Panc1 (cell line): ENCODE results near the gene HABP2. TPM values are rescaled to one million over a fixed set of nuclear protein-coding genes. Genes with fewer than 3 reads are reported as not detected.

ENCODE experiments used
- ATAC-seq: fragments of 200-7000 bp; cut with Tn5 transposase; 2 replicates; pipeline ENCODE4 v1.9.1; 2020; ENCODE audit warnings: mild to moderate bottlenecking, moderate library complexity
- BruUV-seq: library from RNA; stranded (reverse); fragments of 400-500 nt; replicated peaks from 2 replicates; lab custom pipeline; 2021; lab: Mats Ljungman, UMichigan
- CTCF ChIA-PET: fragments of 300-600 bp; sonication (Branson Sonifier 250); formaldehyde crosslinking; loops from one replicate; lab custom pipeline; 2022; ENCODE audit warnings: antibody characterized with exemption; lab: Charles Lee
- POLR2A ChIA-PET: fragments of 300-600 bp; sonication (Branson Sonifier 250); formaldehyde crosslinking; loops from one replicate; lab custom pipeline; 2022; ENCODE audit warnings: antibody characterized with exemption; lab: Charles Lee
- DNase-seq: peaks from one replicate; pipeline ENCODE4 v3.0.0-alpha.2; 2010; ENCODE audit warnings: low read depth, low spot score
- H3K27ac ChIP-seq: 2 replicates; pipeline ENCODE4 v1.5.1; 2011; ENCODE audit warnings: mild to moderate bottlenecking, low read length, inconsistent platforms
- H3K27me3 ChIP-seq: fragments of 200-500 bp; sonication (Bioruptor generic); 2 replicates; pipeline ENCODE4 v1.6.0; 2014; ENCODE audit warnings: low read length, inconsistent platforms; ENCODE audit not compliant: control insufficient read depth, insufficient read depth
- H3K36me3 ChIP-seq: fragments of 200-500 bp; sonication (Bioruptor generic); 2 replicates; pipeline ENCODE4 v1.5.1; 2014; ENCODE audit warnings: inconsistent platforms, mild to moderate bottlenecking, low read length, moderate library complexity; ENCODE audit not compliant: control insufficient read depth, insufficient read depth
- H3K4me1 ChIP-seq: 2 replicates; pipeline ENCODE4 v1.5.1; 2011; ENCODE audit warnings: inconsistent platforms, mild to moderate bottlenecking, low read length, moderate library complexity; ENCODE audit not compliant: control insufficient read depth, insufficient read depth
- H3K4me3 ChIP-seq, 2 experiments: 2 replicates each; pipeline ENCODE4 v1.5.1; 2011 to 2012; ENCODE audit warnings: low read depth in 2 of 2, low read length in 2 of 2, mild to moderate bottlenecking in 2 of 2, inconsistent platforms in 1 of 2, moderate library complexity in 1 of 2
- H3K9me3 ChIP-seq: fragments of 200-500 bp; sonication (Bioruptor generic); 2 replicates; pipeline ENCODE4 v1.5.1; 2014; ENCODE audit warnings: low read depth, mild to moderate bottlenecking, inconsistent platforms, low read length, moderate library complexity; ENCODE audit not compliant: control insufficient read depth, insufficient read depth
- POLR2AphosphoS5 ChIP-seq: IDR thresholded peaks from 2 replicates; pipeline ENCODE4 v1.6.1; 2012; ENCODE audit warnings: mild to moderate bottlenecking, low read depth, low read length, moderate library complexity
- SIN3A ChIP-seq: IDR thresholded peaks from 2 replicates; pipeline ENCODE4 v1.6.1; 2012; ENCODE audit warnings: low read depth, mild to moderate bottlenecking, low read length, moderate library complexity, borderline replicate concordance; ENCODE audit not compliant: insufficient read depth
- TCF7L2 ChIP-seq: IDR thresholded peaks from 2 replicates; pipeline ENCODE4 v1.6.1; 2011; ENCODE audit warnings: mild to moderate bottlenecking, low read depth, low read length, inconsistent platforms
- in situ Hi-C: cut with HindIII; loops from 2 replicates; pipeline ENCODE4 v1.10.0; 2016; ENCODE audit warnings: low sequenced_read_pairs, low pct_unique_long_range_greater_than_20kb
- intact Hi-C: fragments of 100-400 bp; cut with micrococcal nuclease; formaldehyde crosslinking; loops from one replicate; pipeline ENCODE4 v1.10.0; 2022; ENCODE audit not compliant: unreplicated experiment
- total RNA-seq: library from RNA; stranded (reverse); gene quantifications from one replicate; pipeline ENCODE4 v1.2.1, GENCODE V29; 2021; ENCODE audit not compliant: unreplicated experiment
- TF ChIP-seq, protein P1 (sequence below): fragments of 450-650 bp; IDR thresholded peaks from 2 replicates; pipeline ENCODE4 v1.5.1; 2017; ENCODE audit warnings: mild to moderate bottlenecking
- TF ChIP-seq, protein P2 (sequence below), 2 experiments: IDR thresholded peaks; 2 replicates each; pipeline ENCODE4 v1.6.1; 2011 to 2012; ENCODE audit warnings: low read depth in 2 of 2, control low read depth in 1 of 2, low read length in 1 of 2, mild to moderate bottlenecking in 1 of 2, moderate library complexity in 1 of 2; ENCODE audit not compliant: insufficient read depth in 1 of 2

Gene HABP2
- total RNA-seq, 1 experiment from 2014 or later = 0.13 TPM

DNA sequence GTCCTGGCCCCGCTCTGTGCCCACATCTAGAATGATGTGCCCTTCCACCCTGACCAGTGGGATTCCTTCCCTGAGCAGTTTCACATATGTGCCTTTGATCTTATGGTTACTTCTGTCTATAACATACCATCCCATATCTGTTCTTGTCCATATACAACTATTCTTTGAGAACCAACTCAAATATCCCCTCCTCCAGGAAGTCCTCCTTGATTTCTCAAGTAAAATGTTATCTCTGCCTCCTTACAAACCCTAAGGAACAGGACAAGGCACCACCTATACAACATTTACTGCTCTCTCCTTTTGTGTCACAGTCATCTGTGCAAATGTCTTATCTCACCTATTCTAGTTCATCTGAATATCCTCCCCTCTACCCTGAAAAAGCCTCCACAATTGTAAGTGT, 28.2 kb downstream of the HABP2 start:
- intact Hi-C loops (no loop called here), in situ Hi-C loops (no loop called here)
- DNase-seq (no peak), ATAC-seq (no peak)
- BruUV-seq = no TSS peak
- Histone ChIP-seq H3K36me3 (no peaks in the 10 kb centered on the region), H3K27me3 (peaks cover 35% of the 10 kb centered on the region), H3K4me1 (no peaks in the 10 kb centered on the region), H3K4me3 (no peak overlapping the region), H3K27ac (no peak overlapping the region), H3K9me3 (no peaks in the 10 kb centered on the region)
- ChIA-PET CTCF (no interaction called here), POLR2A (no interaction called here)
- TF ChIP-seq, protein P1, sequence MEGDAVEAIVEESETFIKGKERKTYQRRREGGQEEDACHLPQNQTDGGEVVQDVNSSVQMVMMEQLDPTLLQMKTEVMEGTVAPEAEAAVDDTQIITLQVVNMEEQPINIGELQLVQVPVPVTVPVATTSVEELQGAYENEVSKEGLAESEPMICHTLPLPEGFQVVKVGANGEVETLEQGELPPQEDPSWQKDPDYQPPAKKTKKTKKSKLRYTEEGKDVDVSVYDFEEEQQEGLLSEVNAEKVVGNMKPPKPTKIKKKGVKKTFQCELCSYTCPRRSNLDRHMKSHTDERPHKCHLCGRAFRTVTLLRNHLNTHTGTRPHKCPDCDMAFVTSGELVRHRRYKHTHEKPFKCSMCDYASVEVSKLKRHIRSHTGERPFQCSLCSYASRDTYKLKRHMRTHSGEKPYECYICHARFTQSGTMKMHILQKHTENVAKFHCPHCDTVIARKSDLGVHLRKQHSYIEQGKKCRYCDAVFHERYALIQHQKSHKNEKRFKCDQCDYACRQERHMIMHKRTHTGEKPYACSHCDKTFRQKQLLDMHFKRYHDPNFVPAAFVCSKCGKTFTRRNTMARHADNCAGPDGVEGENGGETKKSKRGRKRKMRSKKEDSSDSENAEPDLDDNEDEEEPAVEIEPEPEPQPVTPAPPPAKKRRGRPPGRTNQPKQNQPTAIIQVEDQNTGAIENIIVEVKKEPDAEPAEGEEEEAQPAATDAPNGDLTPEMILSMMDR = no peak

DNA sequence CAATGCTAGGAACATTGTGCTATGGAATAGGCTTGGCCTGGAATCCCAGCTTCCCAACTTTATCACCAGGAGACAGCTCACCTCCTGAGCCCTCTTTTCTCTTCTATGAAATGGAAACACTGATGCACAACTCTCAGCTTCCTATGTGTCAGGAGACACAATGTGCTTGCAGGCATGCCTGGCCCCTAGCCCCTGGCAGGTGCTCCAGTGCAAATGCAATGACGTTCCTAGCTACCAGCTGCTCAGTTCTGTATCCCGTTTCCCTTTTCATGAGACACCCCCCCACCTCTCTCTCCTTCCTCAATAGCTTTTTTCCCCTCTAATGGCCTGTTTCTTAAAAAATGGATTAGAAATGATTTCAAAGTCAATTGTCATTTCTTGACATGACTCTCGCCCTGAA, 30.7 kb downstream of the HABP2 start:
- intact Hi-C loops (no loop called here), in situ Hi-C loops (no loop called here)
- no peak for TF ChIP-seq POLR2AphosphoS5
- no peak for ATAC-seq
- DNase-seq = no peak
- no peaks in the 10 kb centered on the region for H3K9me3 ChIP-seq
- no peaks in the 10 kb centered on the region for H3K4me1 ChIP-seq
- no peak overlapping the region for H3K4me3 ChIP-seq
- no peaks in the 10 kb centered on the region for H3K36me3 ChIP-seq
- POLR2A ChIA-PET = no interaction called here
- BruUV-seq = no TSS peak
- CTCF ChIA-PET = no interaction called here
- H3K27ac ChIP-seq = no peak overlapping the region
- H3K27me3 ChIP-seq = peaks cover 28% of the 10 kb centered on the region

DNA sequence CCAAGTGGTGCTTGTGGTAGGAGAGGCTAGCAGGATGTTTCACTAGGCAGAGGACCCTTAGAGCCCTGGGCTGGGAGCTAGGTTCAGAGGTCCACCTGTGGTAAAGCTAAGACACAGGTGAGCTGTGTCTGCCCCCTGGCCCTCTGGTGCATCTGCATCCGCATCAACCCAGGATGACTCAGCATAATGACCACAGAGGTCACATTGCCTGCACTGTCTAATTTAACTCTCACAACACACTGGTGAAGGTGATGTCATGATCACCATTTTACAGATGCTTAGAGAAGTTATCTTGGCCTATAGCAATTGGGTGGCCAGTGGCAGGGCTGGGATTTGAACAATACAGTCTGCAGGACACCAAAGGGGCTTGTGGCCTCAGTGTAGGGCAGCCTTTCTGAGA, 33.1 kb downstream of the HABP2 start:
- no TSS peak for BruUV-seq
- intact Hi-C loops (no loop called here), in situ Hi-C loops (no loop called here)
- no peaks in the 10 kb centered on the region for H3K36me3 ChIP-seq
- DNase-seq (no peak), ATAC-seq (no peak)
- no peaks in the 10 kb centered on the region for H3K4me1 ChIP-seq
- ChIA-PET POLR2A (no interaction called here), CTCF (no interaction called here)
- peaks cover 26% of the 10 kb centered on the region for H3K27me3 ChIP-seq
- H3K9me3 ChIP-seq = no peaks in the 10 kb centered on the region
- TF ChIP-seq, protein P1 = no peak
- TF ChIP-seq, protein P2, sequence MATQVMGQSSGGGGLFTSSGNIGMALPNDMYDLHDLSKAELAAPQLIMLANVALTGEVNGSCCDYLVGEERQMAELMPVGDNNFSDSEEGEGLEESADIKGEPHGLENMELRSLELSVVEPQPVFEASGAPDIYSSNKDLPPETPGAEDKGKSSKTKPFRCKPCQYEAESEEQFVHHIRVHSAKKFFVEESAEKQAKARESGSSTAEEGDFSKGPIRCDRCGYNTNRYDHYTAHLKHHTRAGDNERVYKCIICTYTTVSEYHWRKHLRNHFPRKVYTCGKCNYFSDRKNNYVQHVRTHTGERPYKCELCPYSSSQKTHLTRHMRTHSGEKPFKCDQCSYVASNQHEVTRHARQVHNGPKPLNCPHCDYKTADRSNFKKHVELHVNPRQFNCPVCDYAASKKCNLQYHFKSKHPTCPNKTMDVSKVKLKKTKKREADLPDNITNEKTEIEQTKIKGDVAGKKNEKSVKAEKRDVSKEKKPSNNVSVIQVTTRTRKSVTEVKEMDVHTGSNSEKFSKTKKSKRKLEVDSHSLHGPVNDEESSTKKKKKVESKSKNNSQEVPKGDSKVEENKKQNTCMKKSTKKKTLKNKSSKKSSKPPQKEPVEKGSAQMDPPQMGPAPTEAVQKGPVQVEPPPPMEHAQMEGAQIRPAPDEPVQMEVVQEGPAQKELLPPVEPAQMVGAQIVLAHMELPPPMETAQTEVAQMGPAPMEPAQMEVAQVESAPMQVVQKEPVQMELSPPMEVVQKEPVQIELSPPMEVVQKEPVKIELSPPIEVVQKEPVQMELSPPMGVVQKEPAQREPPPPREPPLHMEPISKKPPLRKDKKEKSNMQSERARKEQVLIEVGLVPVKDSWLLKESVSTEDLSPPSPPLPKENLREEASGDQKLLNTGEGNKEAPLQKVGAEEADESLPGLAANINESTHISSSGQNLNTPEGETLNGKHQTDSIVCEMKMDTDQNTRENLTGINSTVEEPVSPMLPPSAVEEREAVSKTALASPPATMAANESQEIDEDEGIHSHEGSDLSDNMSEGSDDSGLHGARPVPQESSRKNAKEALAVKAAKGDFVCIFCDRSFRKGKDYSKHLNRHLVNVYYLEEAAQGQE (IDR thresholded peaks at IDR 0.05; ENCODE audit: insufficient read depth in 1 of 2, low read depth in 2 of 2, low read length in 1 of 2) = no peak
- no peak for TF ChIP-seq SIN3A
- no peak for TF ChIP-seq POLR2AphosphoS5
- no peak for TF ChIP-seq TCF7L2
- H3K4me3 ChIP-seq = no peak overlapping the region
- no peak overlapping the region for H3K27ac ChIP-seq
